ENCODE data around the gene OR1B1. TPM values are rescaled to one million over a fixed set of nuclear protein-coding genes. Genes with fewer than 3 reads are reported as not detected.
"Not testable (repeated sequence)": the region's sequence is repeated elsewhere in the genome, so short reads cannot be mapped to it uniquely, and the experiment has no call there.

OR1B1 gene
- not detected for polyA plus RNA-seq (ENCODE audit: insufficient read length)
- long read RNA-seq, donor 1, result 0 reads
- long read RNA-seq, donor 2, result 0 reads
- long read RNA-seq, donor 3, result 0 reads
- long read RNA-seq, donor 4, result 0 reads
- long read RNA-seq, donor 5, result 0 reads
- long read RNA-seq, donor 6, result 0 reads
- long read RNA-seq, donor 7, result 0 reads
- long read RNA-seq, donor 8, result 0 reads

DNA sequence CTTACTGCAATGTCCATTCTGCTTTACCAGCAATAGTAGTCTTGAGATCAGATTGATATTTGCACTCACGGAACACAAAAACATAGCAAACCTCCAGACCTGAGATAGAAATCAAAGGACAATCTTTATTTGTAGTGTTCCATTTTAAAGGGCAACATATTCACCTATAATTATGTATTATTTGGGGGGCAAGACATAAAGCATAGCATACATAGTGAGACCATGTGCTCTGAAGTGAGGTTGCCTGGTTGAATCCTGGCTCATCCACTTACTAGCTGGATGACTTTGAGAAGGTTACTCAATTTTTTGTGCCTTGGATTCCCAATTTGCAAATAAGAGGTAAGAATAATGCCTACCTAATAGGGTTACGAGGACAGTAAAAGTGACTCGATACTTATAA lies at the start of gene OR1B1:
TSS of gene OR1B1 (minus strand) at position 101 of the 400 bp plus-strand sequence.
- no peak for DNase-seq

DNA sequence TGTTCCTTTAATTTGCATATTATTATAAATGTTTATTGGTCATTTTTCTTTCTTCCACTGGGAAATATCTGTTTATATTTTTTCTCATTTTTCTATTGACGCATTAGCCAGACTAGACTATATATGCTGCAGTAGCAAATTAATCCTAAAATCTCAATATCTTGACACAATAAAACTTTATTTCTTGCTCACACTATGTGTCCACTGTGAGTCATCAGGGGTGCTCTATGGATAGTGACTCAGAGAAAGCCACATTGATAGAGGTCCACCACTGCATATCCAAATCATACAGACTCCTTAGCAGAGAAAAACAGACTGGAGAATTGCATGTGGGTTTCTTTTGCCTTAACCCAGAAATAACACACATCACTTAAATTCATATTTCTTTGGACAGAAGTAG lies 38.3 kb upstream of the OR1B1 start:
- DNase-seq, result no peak

DNA sequence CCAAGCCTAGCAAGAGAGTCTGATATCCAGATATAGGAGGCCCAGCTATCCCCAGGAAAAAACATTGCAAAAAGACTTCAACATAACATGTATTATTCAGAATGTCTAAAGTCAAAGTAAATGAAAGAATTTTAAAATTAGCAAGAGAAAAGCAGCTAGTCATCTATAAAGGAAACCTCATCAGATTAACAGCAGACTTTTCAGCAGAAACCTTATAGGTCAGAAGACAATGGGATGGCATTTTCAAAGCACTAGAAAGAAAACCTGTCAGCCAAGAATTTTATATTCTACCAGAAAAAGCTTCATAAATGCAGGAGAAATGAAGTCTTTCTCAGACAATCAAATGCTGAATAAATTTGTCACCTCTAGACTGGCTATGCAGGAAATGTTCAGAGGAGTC lies 27.4 kb upstream of the OR1B1 start:
- no peak for DNase-seq

DNA sequence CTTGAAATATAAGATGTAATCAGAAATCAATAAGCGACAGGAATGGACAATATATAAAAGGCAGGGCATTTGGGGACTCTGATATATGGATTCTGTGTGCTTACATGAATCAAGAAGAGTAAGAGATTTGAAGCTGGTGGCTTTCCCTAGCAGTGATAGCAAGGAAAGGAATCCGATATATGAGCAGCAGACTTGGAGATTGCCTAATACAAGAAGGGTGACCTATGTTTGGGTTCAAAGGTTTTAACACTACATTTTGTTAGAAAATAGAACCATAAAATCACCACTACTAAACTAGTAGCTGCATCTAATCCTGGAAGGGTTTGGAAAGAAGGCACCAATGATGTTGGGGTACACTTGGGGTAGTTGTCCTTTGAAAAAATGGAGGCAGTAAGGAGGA lies 15.1 kb upstream of the OR1B1 start:
- no peak for DNase-seq

DNA sequence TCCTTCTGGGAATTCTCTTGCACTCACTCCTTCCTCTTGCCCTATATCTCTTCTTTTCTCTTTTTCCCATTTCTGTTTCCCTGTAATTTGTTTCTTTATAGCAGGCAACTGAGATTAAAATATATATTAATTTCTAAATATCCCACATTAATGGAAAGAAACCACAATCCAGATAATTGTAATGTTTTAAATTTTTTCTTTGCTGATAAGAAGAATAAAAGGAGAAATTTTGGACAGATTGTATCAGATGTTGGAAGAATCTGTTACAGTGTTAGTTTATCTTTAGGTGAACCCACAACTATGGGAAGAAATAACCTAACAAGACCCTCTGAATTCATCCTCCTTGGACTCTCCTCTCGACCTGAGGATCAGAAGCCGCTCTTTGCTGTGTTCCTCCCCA lies 4.0 kb upstream of the OR1B1 start, which contains the start of gene OR1L1:
TSS of gene OR1L1 (plus strand) at position 301 of the 400 bp plus-strand sequence. CDS start at position 301, 0 bp downstream.
- no peak for DNase-seq

DNA sequence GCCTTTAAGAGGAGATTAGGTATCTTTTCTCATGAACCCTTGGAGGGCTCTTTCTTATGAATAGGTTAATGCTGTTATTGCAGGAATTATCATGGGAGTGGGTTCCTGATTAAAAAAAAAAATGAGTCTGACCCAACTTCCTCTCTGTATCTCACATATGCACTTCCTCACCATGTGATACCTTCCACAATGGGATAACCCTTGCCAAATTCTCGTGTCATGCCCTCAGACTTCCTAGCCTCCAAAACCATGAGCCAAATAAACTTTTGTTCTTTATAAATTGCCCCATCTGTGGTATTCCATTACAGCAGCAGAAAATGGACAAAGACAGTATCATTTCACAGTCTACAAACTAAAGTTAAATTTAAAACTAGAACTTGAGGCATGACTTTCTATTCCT lies 1.0 kb downstream of the OR1B1 start:
- no peak for DNase-seq

DNA sequence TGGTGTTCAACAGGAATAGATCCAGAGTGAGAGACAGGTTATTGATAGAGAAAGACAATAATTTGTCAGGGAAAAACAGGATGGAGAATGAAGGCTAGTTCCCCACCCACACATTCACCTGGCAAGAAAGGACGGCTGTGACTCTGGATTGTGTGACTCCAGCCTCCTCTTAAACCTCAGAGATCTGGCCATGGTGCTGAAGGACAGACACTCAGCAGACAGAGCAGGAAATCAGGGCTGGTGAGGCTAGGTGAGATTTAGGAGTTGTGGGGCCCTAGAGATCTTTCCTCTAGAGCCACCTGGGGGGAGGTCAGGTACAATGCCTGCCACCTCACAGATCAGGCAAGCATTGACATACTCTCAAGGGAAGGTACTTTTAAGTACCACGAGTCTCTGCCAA lies 15.2 kb downstream of the OR1B1 start:
- DNase-seq, result peak; percentile 6

DNA sequence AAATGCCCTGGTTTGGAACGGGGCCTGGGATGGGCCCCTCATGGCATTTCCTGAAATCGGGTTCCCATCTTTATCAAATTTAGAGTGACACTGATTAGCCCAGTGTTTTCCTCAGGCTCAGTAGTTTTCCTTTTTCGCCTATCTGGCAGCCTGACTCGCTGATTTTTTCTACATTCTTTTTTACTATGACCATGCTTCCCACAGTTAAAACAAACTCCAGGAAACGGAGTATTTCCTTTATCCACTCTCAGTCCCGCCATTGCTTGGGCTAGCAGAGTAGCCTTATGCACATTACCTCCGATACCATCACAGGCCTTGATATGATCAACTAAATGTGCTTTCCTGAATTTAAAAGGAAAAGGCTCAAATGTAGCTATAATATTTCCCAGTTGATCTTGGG lies 37.4 kb downstream of the OR1B1 start:
- DNase-seq, result no peak

DNA sequence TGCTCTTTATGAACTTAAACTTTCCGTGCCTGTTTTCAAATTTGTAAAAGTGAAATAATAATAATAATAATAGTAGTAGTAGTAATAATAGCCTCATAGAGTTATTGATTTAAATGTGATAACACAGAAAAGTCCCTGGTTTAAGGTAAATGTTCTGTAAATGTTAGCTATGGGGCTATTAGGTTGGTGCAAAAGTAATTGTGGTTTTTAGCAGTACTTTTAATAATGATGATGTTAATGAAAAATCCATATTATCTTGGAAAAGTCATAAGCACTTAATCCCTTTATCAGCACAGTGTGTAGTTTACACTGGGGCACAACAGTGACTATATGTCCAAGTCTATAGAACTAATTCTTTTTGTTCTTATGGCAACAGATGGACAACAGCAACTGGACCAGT lies 43.1 kb downstream of the OR1B1 start, which contains the start of gene OR1Q1:
TSS of gene OR1Q1 (plus strand) at position 377 of the 400 bp plus-strand sequence. CDS start at position 377, 0 bp downstream.
- no peak for DNase-seq

DNA sequence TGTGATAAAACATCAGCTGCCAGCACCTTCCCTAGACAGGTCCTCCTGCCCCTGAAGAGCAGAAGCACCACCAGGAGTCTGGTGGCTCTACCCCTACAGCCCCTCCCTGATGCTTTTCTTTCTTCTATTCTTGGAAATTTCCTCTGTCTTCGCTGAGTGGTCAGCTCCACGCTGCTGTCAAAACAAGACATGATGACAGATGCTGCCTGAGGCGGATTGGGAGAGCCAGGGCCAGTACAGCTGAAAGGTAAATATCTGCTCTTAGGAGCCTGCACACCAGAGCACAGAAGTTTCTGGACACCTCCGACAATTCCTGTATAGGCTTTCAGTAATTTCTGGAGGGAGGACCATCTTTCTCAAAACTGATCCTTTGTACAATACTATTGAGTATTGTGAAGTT lies 47.6 kb downstream of the OR1B1 start:
- DNase-seq, result no peak

DNA sequence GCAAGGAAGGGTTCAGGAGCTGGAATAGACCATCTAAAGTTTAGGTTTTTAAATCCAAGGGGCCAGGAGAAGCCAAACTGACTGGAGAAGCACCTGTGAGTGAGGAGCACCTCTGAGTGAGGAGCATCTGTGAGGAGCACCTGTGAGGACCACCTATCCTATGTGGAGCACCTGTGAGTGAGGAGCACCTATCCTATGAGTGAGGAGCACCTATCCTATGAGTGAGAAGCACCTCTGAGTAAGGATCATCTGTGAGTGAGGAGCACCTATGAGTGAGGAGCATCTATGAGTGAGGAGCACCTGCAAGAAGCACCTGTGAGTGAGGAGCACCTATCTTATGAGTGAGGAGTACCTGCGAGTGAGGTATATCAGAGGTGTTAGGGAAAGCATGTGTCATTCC lies 50.8 kb downstream of the OR1B1 start:
- DNase-seq, result no peak

DNA sequence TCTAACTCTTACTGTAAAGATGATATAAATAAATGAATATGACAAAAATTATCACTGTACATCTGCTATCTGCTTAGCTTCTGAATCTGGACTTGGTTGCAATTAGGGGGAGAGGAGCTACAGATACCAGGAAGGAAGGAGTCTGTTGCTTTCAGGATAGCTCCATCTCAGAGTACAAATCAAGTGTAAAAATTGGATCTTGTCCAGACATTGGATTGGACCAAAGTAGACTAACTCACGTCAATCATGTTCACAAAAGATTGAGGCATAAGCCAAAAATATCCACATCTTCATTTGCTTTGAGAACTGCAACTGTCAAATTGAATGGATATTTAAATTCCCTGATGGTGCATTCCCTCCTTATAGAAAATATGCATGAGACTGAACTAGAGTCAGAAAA lies 51.7 kb downstream of the OR1B1 start:
- no peak for DNase-seq

DNA sequence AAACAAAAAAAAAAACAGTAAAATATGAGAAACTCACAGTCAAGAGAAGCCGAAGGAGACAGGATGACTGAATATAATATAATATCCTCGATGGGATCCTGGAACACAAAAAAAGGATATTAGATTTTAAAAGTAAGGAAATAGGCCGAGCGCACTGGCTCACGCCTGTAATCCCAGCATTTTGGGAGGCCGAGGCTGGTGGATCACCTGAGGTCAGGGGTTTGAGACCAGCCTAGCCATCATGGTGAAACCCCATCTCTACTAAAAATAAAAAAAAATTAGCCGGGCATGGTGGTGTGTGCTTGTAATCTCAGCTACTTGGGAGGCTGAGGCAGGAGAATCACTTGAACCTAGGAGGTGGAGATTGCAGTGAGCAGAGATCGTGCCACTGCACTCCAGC lies 74.1 kb downstream of the OR1B1 start, which contains the start of gene OR1L8:
TSS of gene OR1L8 (minus strand) at position 101 of the 400 bp plus-strand sequence. CDS start 14,907 bp downstream, outside the sequence.
- DNase-seq, result not testable (repeated sequence)

DNA sequence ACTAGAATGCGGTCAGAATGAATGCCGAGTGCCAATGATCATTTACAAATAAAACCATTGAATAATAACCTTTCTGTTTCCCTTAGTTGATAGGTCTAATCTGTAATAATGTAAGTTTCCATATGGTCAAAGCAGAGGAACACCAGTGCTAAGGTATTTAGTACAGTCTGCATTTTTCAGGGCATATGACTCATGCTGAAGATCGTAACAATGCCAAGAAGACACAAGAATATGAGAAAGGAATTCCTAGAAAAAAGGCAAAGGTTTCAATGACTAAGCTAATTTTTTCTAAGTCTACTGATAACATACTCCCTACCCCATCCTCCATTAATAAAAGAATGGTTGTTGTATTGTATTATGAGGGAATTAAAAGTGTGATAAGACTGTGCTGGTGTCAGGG lies 77.1 kb downstream of the OR1B1 start:
- DNase-seq, result no peak

DNA sequence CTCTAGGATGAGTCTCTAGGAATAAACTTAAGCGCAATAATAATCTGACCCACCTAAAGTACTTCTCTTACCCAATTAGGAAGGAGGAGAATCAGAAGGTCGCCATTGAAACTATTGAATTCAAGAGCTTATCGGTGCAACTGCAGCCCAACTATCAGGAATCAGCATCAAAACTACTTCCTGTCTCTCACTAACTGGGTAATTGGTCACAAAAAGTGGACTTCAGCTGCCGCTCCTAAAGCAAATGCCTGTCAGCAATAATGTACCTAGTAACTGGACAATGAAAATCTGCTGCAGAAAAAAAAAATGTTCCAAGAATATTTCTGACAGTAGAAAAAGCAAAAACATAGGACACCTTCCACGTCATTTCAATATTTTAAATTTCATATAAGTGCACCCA lies 77.6 kb downstream of the OR1B1 start:
- no peak for DNase-seq

Other genes with a start within 250 kb of the OR1B1 start
- not detected for gene OR1J1, start 179.7 kb downstream of the OR1B1 start, polyA plus RNA-seq (ENCODE audit: insufficient read length)
- not detected for gene OR1J2, start 146.8 kb downstream of the OR1B1 start, polyA plus RNA-seq (ENCODE audit: insufficient read length)
- gene OR1J4, start 138.5 kb downstream of the OR1B1 start, polyA plus RNA-seq (ENCODE audit: insufficient read length), result not detected
- not detected for gene OR1N1, start 130.3 kb downstream of the OR1B1 start, polyA plus RNA-seq (ENCODE audit: insufficient read length)
- not detected for gene OR1N2, start 104.5 kb downstream of the OR1B1 start, polyA plus RNA-seq (ENCODE audit: insufficient read length)
- gene OR1L8, start 74.2 kb downstream of the OR1B1 start, polyA plus RNA-seq (ENCODE audit: insufficient read length), result 0.12 TPM
- not detected for gene OR1Q1, start 42.9 kb downstream of the OR1B1 start, polyA plus RNA-seq (ENCODE audit: insufficient read length)
- gene OR1L1, start 4.1 kb upstream of the OR1B1 start, polyA plus RNA-seq (ENCODE audit: insufficient read length), result not detected
- not detected for gene OR1L3, start 17.5 kb upstream of the OR1B1 start, polyA plus RNA-seq (ENCODE audit: insufficient read length)
- gene OR1L4, start 66.4 kb upstream of the OR1B1 start, polyA plus RNA-seq (ENCODE audit: insufficient read length), result not detected
- gene OR1L6, start 84.7 kb upstream of the OR1B1 start, polyA plus RNA-seq (ENCODE audit: insufficient read length), result not detected
- not detected for gene OR5C1, start 131.3 kb upstream of the OR1B1 start, polyA plus RNA-seq (ENCODE audit: insufficient read length)
- gene OR1K1, start 142.5 kb upstream of the OR1B1 start, polyA plus RNA-seq (ENCODE audit: insufficient read length), result not detected
- 33.8 TPM for gene PDCL, start 171.0 kb upstream of the OR1B1 start, polyA plus RNA-seq (ENCODE audit: insufficient read length)
- gene RC3H2, start 247.7 kb upstream of the OR1B1 start, polyA plus RNA-seq (ENCODE audit: insufficient read length), result 52.1 TPM

All from left kidney (tissue), 8 donors.